HUES64 (cell line): ENCODE measurements around the gene SQSTM1.

ENCODE experiments used
- H3K27ac ChIP-seq: 2 replicates; pipeline ENCODE4 v1.7.0; 2013; ENCODE audit warnings: low read depth, low read length, inconsistent platforms
- H3K27me3 ChIP-seq: 2 replicates; pipeline ENCODE4 v1.6.1; 2013; ENCODE audit warnings: mild to moderate bottlenecking, low read length; ENCODE audit not compliant: insufficient read depth
- H3K36me3 ChIP-seq: 2 replicates; pipeline ENCODE4 v1.6.1; 2013; ENCODE audit warnings: mild to moderate bottlenecking, low read length; ENCODE audit not compliant: insufficient read depth
- H3K4me1 ChIP-seq: 2 replicates; pipeline ENCODE4 v1.6.1; 2013; ENCODE audit warnings: mild to moderate bottlenecking, low read length, moderate library complexity; ENCODE audit not compliant: insufficient read depth
- H3K4me3 ChIP-seq: 2 replicates; pipeline ENCODE4 v1.5.1; 2013; ENCODE audit warnings: mild to moderate bottlenecking, low read length, moderate library complexity
- H3K9ac ChIP-seq: 2 replicates; pipeline ENCODE4 v1.6.1; 2013; ENCODE audit warnings: mild to moderate bottlenecking, low read depth, low read length
- H3K9me3 ChIP-seq: 2 replicates; pipeline ENCODE4 v1.6.1; 2013; ENCODE audit warnings: low read depth, low read length; ENCODE audit not compliant: insufficient read depth
- WGBS: fragments of 150-250, 120-280 bp; methylation state at CpG from one replicate; pipeline ENCODE4 v1.1.7; 2013; ENCODE audit warnings: missing lambda C conversion rate; 5-methylcytosine and 5-hydroxymethylcytosine counted together

SQSTM1 gene

DNA sequence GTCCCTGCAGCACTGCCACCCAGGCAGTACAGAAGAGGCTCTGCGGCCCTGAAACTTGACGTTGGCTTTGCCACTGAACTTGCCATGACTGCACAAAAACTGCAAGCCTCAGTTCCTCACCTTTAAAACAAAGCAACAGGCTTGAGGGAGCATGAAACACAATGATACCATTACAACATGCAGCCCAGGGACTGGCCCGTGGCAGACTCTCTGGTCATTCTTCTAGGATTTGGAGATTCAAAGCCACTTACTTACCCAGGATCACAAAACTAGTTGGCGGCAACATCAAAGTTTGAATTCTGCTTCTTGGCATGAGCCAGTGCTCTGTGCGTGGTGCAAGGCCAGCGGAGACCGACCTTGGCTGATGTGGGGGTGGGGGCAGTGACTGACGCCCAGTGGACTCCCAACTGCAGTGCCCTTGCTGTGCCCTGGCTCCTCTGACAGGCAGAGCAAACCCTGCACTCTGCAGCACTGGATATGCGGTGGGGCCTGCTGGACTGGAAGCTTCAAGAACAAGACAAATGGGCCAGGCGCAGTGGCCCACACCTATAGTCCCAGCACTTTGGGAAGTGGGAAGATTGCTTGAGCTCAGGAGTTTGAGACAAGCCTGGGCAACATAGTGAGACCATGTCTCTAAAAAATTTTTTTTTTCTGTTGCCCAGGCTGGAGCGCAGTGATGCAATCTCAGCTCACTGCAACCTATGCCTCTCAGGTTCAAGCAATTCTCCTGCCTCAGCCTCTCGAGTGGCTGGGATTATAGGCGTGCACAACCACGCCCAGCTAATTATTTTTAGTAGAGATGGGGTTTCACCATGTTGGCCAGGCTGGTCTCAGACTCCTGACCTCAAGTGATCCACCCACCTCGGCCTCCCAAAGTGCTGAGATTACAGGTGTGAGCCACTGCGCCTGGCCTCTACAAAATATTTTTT is 18.9 kb downstream of the SQSTM1 start:
- Histone ChIP-seq H3K27me3 (no peaks in the 10 kb centered on the region), H3K4me3 (no peak overlapping the region), H3K4me1 (no peaks in the 10 kb centered on the region), H3K9ac (no peak overlapping the region), H3K9me3 (peaks cover 4% of the 10 kb centered on the region), H3K36me3 (peaks cover 70% of the 10 kb centered on the region), H3K27ac (no peak overlapping the region)
- WGBS, result 96% methylated on average over 16 of the region's 16 CpGs

GRCh38 chr5:179840321-179840720 is 19.6 kb downstream of the SQSTM1 start:
- no peaks in the 10 kb centered on the region for H3K4me1 ChIP-seq
- no peak overlapping the region for H3K4me3 ChIP-seq
- H3K9me3 ChIP-seq, result peaks cover 9% of the 10 kb centered on the region
- H3K9ac ChIP-seq, result no peak overlapping the region
- WGBS, result 96% methylated on average over 11 of the region's 11 CpGs
- H3K27ac ChIP-seq, result no peak overlapping the region
- H3K27me3 ChIP-seq, result no peaks in the 10 kb centered on the region
- peaks cover 73% of the 10 kb centered on the region for H3K36me3 ChIP-seq

DNA sequence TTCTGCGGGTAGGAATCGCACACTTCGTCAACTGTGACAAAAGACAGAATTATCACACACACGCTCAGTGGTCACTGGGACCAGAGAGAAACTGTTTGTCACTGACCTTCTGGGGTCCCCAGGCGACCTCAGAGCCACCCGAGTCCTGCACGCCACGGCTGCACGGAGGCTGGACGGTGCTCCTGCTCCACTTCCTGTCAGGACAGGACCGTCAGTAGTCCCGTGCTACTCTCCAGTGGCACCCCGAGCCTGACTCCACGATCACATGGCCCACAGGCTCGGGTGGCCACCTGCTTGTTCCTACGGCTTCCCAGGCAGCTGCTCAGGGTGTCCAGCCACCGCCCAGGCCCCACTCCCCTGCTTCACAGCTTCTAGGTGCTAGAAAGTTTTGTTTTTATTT is 20.1 kb downstream of the SQSTM1 start:
- no peaks in the 10 kb centered on the region for H3K4me1 ChIP-seq
- H3K9me3 ChIP-seq, result peaks cover 11% of the 10 kb centered on the region
- no peaks in the 10 kb centered on the region for H3K27me3 ChIP-seq
- WGBS, result 89% methylated on average over 17 of the region's 17 CpGs
- no peak overlapping the region for H3K4me3 ChIP-seq
- H3K9ac ChIP-seq, result no peak overlapping the region
- H3K27ac ChIP-seq, result no peak overlapping the region
- peaks cover 72% of the 10 kb centered on the region for H3K36me3 ChIP-seq

DNA sequence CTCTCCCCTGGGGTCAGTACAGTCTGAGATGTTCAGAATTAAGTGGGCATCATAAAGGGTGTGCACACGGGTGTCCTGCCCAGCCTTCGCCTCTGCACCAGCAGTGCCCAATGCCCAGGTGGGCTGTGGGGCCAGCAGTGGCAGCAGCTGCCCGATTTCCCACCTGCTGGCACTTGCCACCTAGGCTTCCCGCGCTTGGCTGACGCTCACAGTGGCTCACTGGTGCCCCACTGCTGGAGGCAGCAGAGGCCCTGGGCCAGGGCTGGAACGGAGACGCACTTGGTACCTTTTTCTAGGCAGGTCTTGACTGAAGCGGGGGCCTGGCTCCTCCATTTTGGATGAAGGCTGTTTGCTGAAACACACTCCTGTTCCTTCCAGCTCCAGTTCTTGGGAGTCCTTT is 20.9 kb downstream of the SQSTM1 start:
- Histone ChIP-seq H3K9ac (no peak overlapping the region), H3K4me1 (no peaks in the 10 kb centered on the region), H3K27me3 (no peaks in the 10 kb centered on the region), H3K4me3 (no peak overlapping the region), H3K9me3 (peaks cover 13% of the 10 kb centered on the region), H3K36me3 (peaks cover 72% of the 10 kb centered on the region), H3K27ac (no peak overlapping the region)
- WGBS, result 93% methylated on average over 9 of the region's 9 CpGs

DNA sequence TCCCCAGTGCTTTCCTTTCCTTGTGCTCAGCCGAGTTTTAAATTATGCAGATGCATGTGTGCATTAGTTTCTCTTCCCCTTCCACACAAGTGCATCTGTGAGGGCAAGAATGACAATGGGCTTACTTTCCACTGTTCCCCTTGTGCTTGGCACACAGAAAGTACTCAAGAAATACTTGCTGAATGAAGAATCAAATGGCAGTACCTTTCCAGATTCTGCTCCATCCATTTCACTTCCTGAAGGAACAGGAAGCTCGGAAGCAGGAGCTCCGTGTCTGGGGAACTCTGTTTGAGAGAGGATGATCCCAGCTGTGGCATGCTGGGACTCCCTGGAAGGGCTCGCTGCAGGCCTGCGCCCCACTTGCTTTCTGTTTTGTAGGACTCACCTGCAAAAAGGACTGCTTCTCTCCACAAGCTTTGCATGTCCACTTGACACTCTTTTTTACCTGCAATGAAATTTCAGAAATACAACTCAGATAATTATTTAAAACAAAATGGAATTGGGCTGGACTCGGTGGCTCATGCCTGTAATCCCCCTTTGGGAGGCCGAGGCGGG is 32.4 kb downstream of the SQSTM1 start:
- H3K4me3 ChIP-seq, result no peak overlapping the region
- peaks cover 45% of the 10 kb centered on the region for H3K36me3 ChIP-seq
- H3K27me3 ChIP-seq, result no peaks in the 10 kb centered on the region
- H3K9me3 ChIP-seq, result no peaks in the 10 kb centered on the region
- WGBS, result 87% methylated on average over 8 of the region's 8 CpGs
- H3K4me1 ChIP-seq, result no peaks in the 10 kb centered on the region
- H3K9ac ChIP-seq, result no peak overlapping the region
- no peak overlapping the region for H3K27ac ChIP-seq

- peaks cover 37% of the 10 kb centered on the region for H3K36me3 ChIP-seq
- H3K4me3 ChIP-seq, result no peak overlapping the region
- no peaks in the 10 kb centered on the region for H3K4me1 ChIP-seq
- WGBS, result 96% methylated on average over 8 of the region's 8 CpGs
- H3K9me3 ChIP-seq, result no peaks in the 10 kb centered on the region
- no peaks in the 10 kb centered on the region for H3K27me3 ChIP-seq
- no peak overlapping the region for H3K27ac ChIP-seq
- H3K9ac ChIP-seq, result no peak overlapping the region
These were observed 33.7 kb downstream of the SQSTM1 start for GRCh38 chr5:179854356-179854755.

DNA sequence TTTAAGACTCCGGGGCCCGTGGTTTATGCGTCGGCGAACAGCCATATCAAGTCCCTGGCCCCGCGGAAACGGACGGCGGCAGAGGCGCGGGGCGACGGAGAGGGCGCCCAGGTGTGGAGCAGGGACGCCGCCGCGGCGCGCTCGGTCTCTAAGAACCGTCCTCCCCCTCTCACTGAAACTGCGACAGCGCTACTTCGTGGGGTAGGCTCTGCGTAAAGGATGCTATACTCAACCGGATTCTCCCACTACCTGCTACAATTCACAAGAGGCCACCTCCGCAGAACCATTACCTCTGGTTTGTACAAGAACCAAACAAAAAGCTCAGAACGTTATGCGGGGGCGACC is 37.5 kb downstream of the SQSTM1 start:
- Histone ChIP-seq H3K9ac (peak overlapping the region; percentile 59), H3K27me3 (no peaks in the 10 kb centered on the region), H3K9me3 (no peaks in the 10 kb centered on the region), H3K4me3 (peak overlapping the region; percentile 91), H3K27ac (no peak overlapping the region), H3K36me3 (peaks cover 21% of the 10 kb centered on the region), H3K4me1 (peaks cover 4% of the 10 kb centered on the region; the same call in 1 of the 2 replicates)
- under 1% methylated on average over 32 of the region's 32 CpGs for WGBS

- Histone ChIP-seq H3K4me1 (peaks cover 4% of the 10 kb centered on the region; the same call in 1 of the 2 replicates), H3K27ac (peak within 1 kb of the TSS; percentile 43; the same call in 1 of the 2 replicates), H3K4me3 (peak within 1 kb of the TSS; percentile 91), H3K36me3 (peaks cover 27% of the 10 kb centered on the region), H3K9ac (peak within 1 kb of the TSS; percentile 78), H3K9me3 (no peaks in the 10 kb centered on the region), H3K27me3 (no peaks in the 10 kb centered on the region)
- under 1% methylated on average over 84 of the region's 90 CpGs for WGBS
These were observed 38.1 kb downstream of the SQSTM1 start, which contains the start of gene MRNIP for GRCh38 chr5:179858586-179859427. Gene MRNIP, minus strand, starts transcription at chr5:179858817. Its CDS starts 21 bp downstream, at chr5:179858796.

DNA sequence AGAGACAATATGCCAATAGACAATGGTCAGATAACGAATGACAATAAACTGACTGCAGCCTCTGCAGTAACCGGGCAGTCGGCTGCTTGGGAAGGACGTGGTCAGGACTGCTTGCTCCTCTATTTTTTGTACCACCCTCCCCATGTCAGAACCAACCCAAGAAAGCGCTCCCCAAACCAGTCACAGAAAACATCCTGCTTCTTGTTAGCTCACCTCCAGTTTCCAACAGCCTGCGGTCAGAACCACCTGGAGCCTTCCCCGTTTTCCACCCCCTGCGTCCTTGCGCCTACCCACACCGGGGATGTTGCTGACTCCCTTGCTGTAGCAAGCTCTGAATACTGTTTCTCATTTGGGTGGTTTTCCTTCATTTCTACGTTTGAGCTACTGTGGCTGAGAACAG is 39.6 kb downstream of the SQSTM1 start:
- H3K9me3 ChIP-seq, result no peaks in the 10 kb centered on the region
- H3K4me1 ChIP-seq, result peaks cover 4% of the 10 kb centered on the region; the same call in 1 of the 2 replicates
- 74% methylated on average over 11 of the region's 11 CpGs for WGBS
- peaks cover 40% of the 10 kb centered on the region for H3K36me3 ChIP-seq
- H3K27me3 ChIP-seq, result no peaks in the 10 kb centered on the region
- H3K4me3 ChIP-seq, result no peak overlapping the region; the same call in 1 of the 2 replicates
- H3K9ac ChIP-seq, result no peak overlapping the region
- H3K27ac ChIP-seq, result no peak overlapping the region

- Histone ChIP-seq H3K27me3 (no peaks in the 10 kb centered on the region), H3K9me3 (no peaks in the 10 kb centered on the region), H3K27ac (no peak overlapping the region), H3K4me3 (no peak overlapping the region), H3K4me1 (peaks cover 4% of the 10 kb centered on the region; the same call in 1 of the 2 replicates), H3K36me3 (peaks cover 47% of the 10 kb centered on the region), H3K9ac (no peak overlapping the region)
- WGBS, result 98% methylated on average over 2 of the region's 2 CpGs
These were observed 41.6 kb downstream of the SQSTM1 start for GRCh38 chr5:179862296-179862695.

DNA sequence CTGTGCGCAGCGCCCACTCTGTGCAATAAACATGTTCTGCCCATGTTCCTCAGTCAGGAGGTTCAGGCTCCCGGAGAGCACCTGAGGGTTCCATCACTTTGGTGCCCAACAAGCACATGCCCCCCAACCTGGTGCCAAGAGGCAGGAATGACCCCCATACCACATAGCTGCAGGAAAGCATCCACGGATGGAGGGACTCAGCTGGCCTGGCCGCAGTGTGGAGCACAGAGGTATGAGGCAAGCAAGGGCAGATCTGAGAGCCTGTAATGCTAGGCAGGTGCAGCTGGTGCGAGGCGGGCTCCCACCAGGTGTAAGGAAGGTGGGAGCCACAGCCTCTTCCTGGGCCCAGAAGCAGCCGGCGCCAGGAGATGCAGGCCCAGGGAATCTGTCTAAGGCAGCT is 42.2 kb downstream of the SQSTM1 start:
- Histone ChIP-seq H3K27ac (no peak overlapping the region), H3K9ac (no peak overlapping the region), H3K27me3 (no peaks in the 10 kb centered on the region), H3K4me3 (no peak overlapping the region), H3K9me3 (no peaks in the 10 kb centered on the region), H3K4me1 (peaks cover 4% of the 10 kb centered on the region; the same call in 1 of the 2 replicates), H3K36me3 (peaks cover 52% of the 10 kb centered on the region)
- 97% methylated on average over 9 of the region's 9 CpGs for WGBS
